Loucy (cell line): ENCODE data around the gene CYSLTR2.

Experiments used
- EZH2phosphoT487 ChIP-seq: fragments of 200-600 bp; IDR thresholded peaks from 2 replicates; pipeline ENCODE4 v1.6.1; 2018; ENCODE audit warnings: antibody characterized with exemption, mild to moderate bottlenecking, moderate library complexity, borderline replicate concordance
- TF ChIP-seq, protein P1 (sequence below): fragments of 200-600 bp; sonication (generic); conservative IDR thresholded peaks from 2 replicates; pipeline ENCODE4 v1.5.1; 2014; ENCODE audit warnings: mild to moderate bottlenecking, antibody characterized with exemption, low read length

DNA sequence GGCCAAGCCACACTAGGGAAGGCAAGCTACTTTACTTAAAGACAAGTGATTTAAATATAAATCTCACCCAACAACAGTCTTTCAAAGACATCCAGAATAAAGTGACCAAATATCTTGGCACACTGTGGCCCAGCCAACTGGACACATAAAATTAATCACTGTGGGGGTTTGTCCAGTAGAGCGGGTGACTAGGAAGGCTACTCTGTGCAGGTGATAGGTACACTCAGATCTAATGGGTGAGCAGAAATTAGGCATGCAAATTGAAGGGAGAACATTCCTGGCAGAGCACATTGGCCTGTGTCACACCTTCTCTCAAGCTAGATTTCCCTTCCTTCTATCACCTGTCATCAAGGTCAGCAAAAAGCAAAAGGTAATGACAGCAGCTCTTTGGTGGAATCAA is 23.4 kb upstream of the CYSLTR2 start:
- TF ChIP-seq, protein P1, sequence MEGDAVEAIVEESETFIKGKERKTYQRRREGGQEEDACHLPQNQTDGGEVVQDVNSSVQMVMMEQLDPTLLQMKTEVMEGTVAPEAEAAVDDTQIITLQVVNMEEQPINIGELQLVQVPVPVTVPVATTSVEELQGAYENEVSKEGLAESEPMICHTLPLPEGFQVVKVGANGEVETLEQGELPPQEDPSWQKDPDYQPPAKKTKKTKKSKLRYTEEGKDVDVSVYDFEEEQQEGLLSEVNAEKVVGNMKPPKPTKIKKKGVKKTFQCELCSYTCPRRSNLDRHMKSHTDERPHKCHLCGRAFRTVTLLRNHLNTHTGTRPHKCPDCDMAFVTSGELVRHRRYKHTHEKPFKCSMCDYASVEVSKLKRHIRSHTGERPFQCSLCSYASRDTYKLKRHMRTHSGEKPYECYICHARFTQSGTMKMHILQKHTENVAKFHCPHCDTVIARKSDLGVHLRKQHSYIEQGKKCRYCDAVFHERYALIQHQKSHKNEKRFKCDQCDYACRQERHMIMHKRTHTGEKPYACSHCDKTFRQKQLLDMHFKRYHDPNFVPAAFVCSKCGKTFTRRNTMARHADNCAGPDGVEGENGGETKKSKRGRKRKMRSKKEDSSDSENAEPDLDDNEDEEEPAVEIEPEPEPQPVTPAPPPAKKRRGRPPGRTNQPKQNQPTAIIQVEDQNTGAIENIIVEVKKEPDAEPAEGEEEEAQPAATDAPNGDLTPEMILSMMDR: no peak
- TF ChIP-seq EZH2phosphoT487: no peak
